H1 (cell line): ENCODE data around the gene ABCD2. TPM values are rescaled to one million over a fixed set of nuclear protein-coding genes. Genes with fewer than 3 reads are reported as not detected.

Experiments
- CTCF ChIA-PET: fragments of 300-600 bp; sonication (Branson Sonifier 250); formaldehyde crosslinking; loops from one replicate; lab custom pipeline; 2021; ENCODE audit not compliant: partially characterized antibody; lab: Charles Lee
- POLR2A ChIA-PET: fragments of 300-600 bp; sonication (Branson Sonifier 250); formaldehyde crosslinking; loops from one replicate; lab custom pipeline; 2021; ENCODE audit warnings: inconsistent platforms; ENCODE audit not compliant: partially characterized antibody; lab: Charles Lee
- DNase-seq, 2 experiments: peaks; one replicate each; pipeline versions ENCODE4 v3.0.0 to v3.0.0-alpha.2; 2010 to 2022; ENCODE audit warnings: low spot score in 2 of 2, low read depth in 1 of 2, mixed read lengths in 1 of 2
- FAIRE-seq: peaks from 2 replicates; lab custom pipeline; 2011; peaks lifted over from hg19 to GRCh38; lab: Jason Lieb, UNC
- H2AFZ ChIP-seq: 2 replicates; pipeline ENCODE4 v1.8.1; 2012; ENCODE audit warnings: low read length, inconsistent platforms
- H2AK5ac ChIP-seq: 2 replicates; pipeline ENCODE4 v1.6.1; 2013; ENCODE audit warnings: low read depth, low read length
- H2BK120ac ChIP-seq: replicated peaks from 2 replicates; pipeline ENCODE3; 2013; ENCODE audit warnings: low read depth, low read length, inconsistent platforms
- H2BK12ac ChIP-seq: 2 replicates; pipeline ENCODE4 v1.6.1; 2013; ENCODE audit warnings: low read depth, low read length
- H2BK15ac ChIP-seq: 2 replicates; pipeline ENCODE4 v1.6.1; 2013; ENCODE audit warnings: low read length
- H2BK20ac ChIP-seq: 2 replicates; pipeline ENCODE4 v1.6.1; 2013; ENCODE audit warnings: low read length
- H2BK5ac ChIP-seq: 2 replicates; pipeline ENCODE4 v1.6.1; 2013; ENCODE audit warnings: low read depth, low read length
- H3K14ac ChIP-seq: 2 replicates; pipeline ENCODE4 v1.6.1; 2013; ENCODE audit warnings: inconsistent platforms; ENCODE audit not compliant: insufficient read length
- H3K18ac ChIP-seq: 2 replicates; pipeline ENCODE4 v1.6.1; 2013; ENCODE audit warnings: low read length; ENCODE audit errors: extremely low read depth
- H3K23ac ChIP-seq: 2 replicates; pipeline ENCODE4 v1.6.1; 2013; ENCODE audit warnings: inconsistent platforms; ENCODE audit not compliant: insufficient read length
- H3K23me2 ChIP-seq: 2 replicates; pipeline ENCODE4 v1.6.1; 2013; ENCODE audit warnings: low read depth, low read length
- H3K27ac ChIP-seq: 2 replicates; pipeline ENCODE4 v1.6.1; 2011; ENCODE audit warnings: low read depth, low read length, inconsistent platforms
- H3K27me3 ChIP-seq, 4 experiments: replicated peaks in 1 of 4; 1 replicate in 1 of 4; 2 replicates in 3 of 4; pipeline versions ENCODE4 v1.6.1 to v1.8.1; 2011 to 2013; ENCODE audit warnings: low read length in 3 of 4, mild to moderate bottlenecking in 3 of 4, inconsistent platforms in 2 of 4, mixed read lengths in 2 of 4, moderate library complexity in 1 of 4; ENCODE audit not compliant: control insufficient read depth in 3 of 4, insufficient read depth in 3 of 4; ENCODE audit errors: extremely low read depth in 1 of 4
- H3K36me3 ChIP-seq, 4 experiments: 2 replicates each; pipeline versions ENCODE4 v1.6.1 to v1.8.1; 2011 to 2013; ENCODE audit warnings: mild to moderate bottlenecking in 4 of 4, low read length in 3 of 4, moderate library complexity in 2 of 4, control low read depth in 1 of 4, inconsistent platforms in 1 of 4; ENCODE audit not compliant: insufficient read depth in 4 of 4, control insufficient read depth in 2 of 4
- H3K4ac ChIP-seq: replicated peaks from 2 replicates; pipeline ENCODE3; 2013; ENCODE audit warnings: low read length, low read depth, mixed read lengths, inconsistent platforms; ENCODE audit not compliant: insufficient read length
- H3K4me1 ChIP-seq, 4 experiments: replicated peaks in 1 of 4; 1 replicate in 1 of 4; 2 replicates in 3 of 4; pipeline versions ENCODE4 v1.6.1 to v1.8.1; 2011 to 2013; ENCODE audit warnings: low read length in 3 of 4, inconsistent platforms in 2 of 4, mixed read lengths in 1 of 4; ENCODE audit not compliant: insufficient read depth in 4 of 4, control insufficient read depth in 3 of 4
- H3K4me2 ChIP-seq, 2 experiments: 2 replicates each; pipeline versions ENCODE4 v1.6.1 to v1.8.1; 2011 to 2013; ENCODE audit warnings: low read depth in 2 of 2, low read length in 2 of 2, control low read depth in 1 of 2, inconsistent platforms in 1 of 2, mild to moderate bottlenecking in 1 of 2; ENCODE audit not compliant: insufficient read depth in 1 of 2
- H3K4me3 ChIP-seq, 4 experiments: fragments of 200-600, 300-600 bp in 1 of 4; sonication (generic), shearing (Covaris generic), sonication (Bioruptor Twin) in 1 of 4; 2 replicates each; pipeline versions ENCODE4 v1.5.1 to v1.8.1; 2011 to 2016; ENCODE audit warnings: low read length in 4 of 4, low read depth in 3 of 4, control low read depth in 2 of 4, inconsistent platforms in 2 of 4, mild to moderate bottlenecking in 2 of 4, mixed read lengths in 1 of 4, moderate library complexity in 1 of 4; ENCODE audit not compliant: insufficient read depth in 2 of 4; ENCODE audit errors: extremely low read depth in 1 of 4
- H3K56ac ChIP-seq: replicated peaks from 2 replicates; pipeline ENCODE3; 2013; ENCODE audit warnings: low read depth, mild to moderate bottlenecking, mixed read lengths, low read length, inconsistent platforms; ENCODE audit not compliant: insufficient read length
- H3K79me1 ChIP-seq: 2 replicates; pipeline ENCODE4 v1.6.1; 2013; ENCODE audit warnings: low read depth, low read length, control low read depth
- H3K79me2 ChIP-seq, 2 experiments: 2 replicates each; pipeline versions ENCODE4 v1.6.1 to v1.8.1; 2012 to 2013; ENCODE audit warnings: low read length in 2 of 2, mild to moderate bottlenecking in 2 of 2, inconsistent platforms in 1 of 2; ENCODE audit not compliant: insufficient read depth in 2 of 2, control insufficient read depth in 1 of 2
- H3K9ac ChIP-seq, 4 experiments: replicated peaks in 1 of 4; 1 replicate in 1 of 4; 2 replicates in 3 of 4; pipeline versions ENCODE4 v1.6.1 to v1.8.1; 2011 to 2013; ENCODE audit warnings: low read depth in 3 of 4, low read length in 3 of 4, control low read depth in 2 of 4, mild to moderate bottlenecking in 2 of 4, moderate library complexity in 2 of 4, inconsistent platforms in 1 of 4; ENCODE audit errors: extremely low read depth in 1 of 4
- H3K9me3 ChIP-seq, 2 experiments: 2 replicates each; pipeline versions ENCODE4 v1.6.1 to v1.8.1; 2012 to 2013; ENCODE audit warnings: mild to moderate bottlenecking in 2 of 2, moderate library complexity in 2 of 2, control low read depth in 1 of 2, inconsistent platforms in 1 of 2, low read depth in 1 of 2, low read length in 1 of 2, mixed read lengths in 1 of 2; ENCODE audit not compliant: insufficient read depth in 2 of 2
- H4K20me1 ChIP-seq, 2 experiments: replicated peaks in 1 of 2; 2 replicates each; pipeline versions ENCODE3 to v1.8.1; 2011 to 2013; ENCODE audit warnings: inconsistent platforms in 2 of 2, low read length in 2 of 2, mild to moderate bottlenecking in 1 of 2; ENCODE audit not compliant: insufficient read depth in 2 of 2, control insufficient read depth in 1 of 2
- H4K5ac ChIP-seq: 2 replicates; pipeline ENCODE4 v1.6.1; 2013; ENCODE audit warnings: low read length, low read depth, mixed read lengths, inconsistent platforms; ENCODE audit not compliant: insufficient read length
- H4K8ac ChIP-seq: 2 replicates; pipeline ENCODE4 v1.8.0; 2013; ENCODE audit warnings: mild to moderate bottlenecking, moderate library complexity, low read length, inconsistent platforms; ENCODE audit not compliant: insufficient read depth; ENCODE audit errors: extremely low read depth
- H4K91ac ChIP-seq: replicated peaks from 2 replicates; pipeline ENCODE3; 2013; ENCODE audit warnings: low read length, mixed read lengths, inconsistent platforms; ENCODE audit not compliant: insufficient read length
- BACH1 ChIP-seq: IDR thresholded peaks from 2 replicates; pipeline ENCODE4 v1.6.1; 2012; ENCODE audit warnings: low read length, improper control_type of control experiment
- CTBP2 ChIP-seq: IDR thresholded peaks from 2 replicates; pipeline ENCODE4 v1.7.0; 2011; ENCODE audit warnings: borderline replicate concordance, mild to moderate bottlenecking, moderate library complexity, mixed read lengths, low read length; ENCODE audit not compliant: insufficient read depth, insufficient read length
- GTF2F1 ChIP-seq: IDR thresholded peaks from 2 replicates; pipeline ENCODE4 v1.6.1; 2012; ENCODE audit warnings: low read depth, low read length, improper control_type of control experiment, borderline replicate concordance
- HDAC6 ChIP-seq: IDR thresholded peaks from one replicate; pipeline ENCODE4 v1.7.1; 2012; ENCODE audit warnings: low read depth, mild to moderate bottlenecking, inconsistent platforms, low read length, moderate library complexity
- KDM5A ChIP-seq: fragments of 200-600 bp; IDR thresholded peaks from 2 replicates; pipeline ENCODE4 v1.7.1; 2012; ENCODE audit warnings: mild to moderate bottlenecking, low read length, inconsistent platforms, mixed read lengths
- RFX5 ChIP-seq: IDR thresholded peaks from 2 replicates; pipeline ENCODE4 v1.6.1; 2011; ENCODE audit warnings: low read depth, low read length, improper control_type of control experiment, borderline replicate concordance
- SAP30 ChIP-seq: fragments of 300-600 bp; sonication (generic); IDR thresholded peaks from 2 replicates; pipeline ENCODE4 v1.7.1; 2012; ENCODE audit warnings: low read length, moderate library complexity, mild to moderate bottlenecking, inconsistent platforms; ENCODE audit not compliant: insufficient read depth, insufficient replicate concordance
- SIRT6 ChIP-seq: IDR thresholded peaks from one replicate; pipeline ENCODE4 v1.7.1; 2012; ENCODE audit warnings: low read length, inconsistent platforms
- SRF ChIP-seq: IDR thresholded peaks from 2 replicates; pipeline ENCODE4 v1.6.1; 2011; ENCODE audit warnings: mild to moderate bottlenecking, low read depth, low read length, moderate library complexity
- SUZ12 ChIP-seq: fragments of 200-600 bp; sonication (generic); IDR thresholded peaks from 2 replicates; pipeline ENCODE4 v1.6.1; 2012; ENCODE audit warnings: mild to moderate bottlenecking, inconsistent platforms, low read length, moderate library complexity, mixed read lengths
- TAF1 ChIP-seq: IDR thresholded peaks from 2 replicates; pipeline ENCODE4 v1.6.1; 2011; ENCODE audit warnings: mild to moderate bottlenecking, low read depth, low read length
- TBP ChIP-seq: IDR thresholded peaks from 2 replicates; pipeline ENCODE4 v1.6.1; 2011; ENCODE audit warnings: low read depth, low read length, improper control_type of control experiment
- TCF12 ChIP-seq: IDR thresholded peaks from 2 replicates; pipeline ENCODE4 v1.6.1; 2011; ENCODE audit warnings: low read depth, mild to moderate bottlenecking, low read length
- YY1 ChIP-seq: IDR thresholded peaks from 2 replicates; pipeline ENCODE4 v1.6.1; 2011; ENCODE audit warnings: low read depth, mild to moderate bottlenecking, low read length
- ZNF274 ChIP-seq: IDR thresholded peaks from 2 replicates; pipeline ENCODE4 v1.7.0; 2012; ENCODE audit warnings: low read length, borderline replicate concordance; ENCODE audit errors: extremely low read depth
- whole genome bisulfite sequencing, 2 experiments: shearing (Covaris generic) in 1 of 2; methylation state at CpG; one replicate each; pipeline versions ENCODE4 v1.1.6 to v1.1.7; 2013 to 2015; ENCODE audit warnings: low lambda C conversion rate in 2 of 2, mixed read lengths in 2 of 2, inconsistent platforms in 1 of 2, low coverage in 1 of 2, missing lambda C conversion rate in 1 of 2; ENCODE audit not compliant: insufficient replicate concordance in 2 of 2, insufficient coverage in 1 of 2, insufficient read length in 1 of 2; ENCODE audit errors: extremely low coverage in 1 of 2, missing lambda C conversion rate in 1 of 2; 5-methylcytosine and 5-hydroxymethylcytosine counted together
- polyA plus RNA-seq, 7 experiments: library from polyadenylated mRNA; depleted of rRNA in 3 of 7; stranded (reverse) in 5 of 7; unstranded in 2 of 7; fragments of >200 nt in 5 of 7; fragments of 200-250 nt in 2 of 7; gene quantifications; 1 replicate in 5 of 7; 2 replicates in 1 of 7; 4 replicates in 1 of 7; pipeline versions ENCODE4 v1.2.1 to v1.2.3, GENCODE V29; 2011 to 2013; ENCODE audit warnings: missing spikeins in 2 of 7, mixed read lengths in 2 of 7
- total RNA-seq: library from RNA; stranded (reverse); fragmentation: NEBNext Ultra II Directional; extraction: Animal tissue kit (Norgen Biotek cat#: 25700); gene quantifications from 2 replicates; pipeline ENCODE4 v1.2.1, GENCODE V29; 2021

The ABCD2 gene
- total and polyA plus RNA-seq, 2 of the 8 experiments (the other 6 are each of a cell fraction or from before 2014, with no cell fraction given), result not detected

- WGBS, 2 experiments, result 64% methylated on average over 2 of the region's 2 CpGs; no CpG with 5 or more reads in 1 of the 2 experiments
- TF ChIP-seq YY1 (no peak), KDM5A (no peak), SUZ12 (no peak), RFX5 (no peak), HDAC6 (no peak), GTF2F1 (no peak), SRF (no peak), TAF1 (no peak), TCF12 (no peak), SIRT6 (no peak), SAP30 (no peak), TBP (no peak), BACH1 (no peak), CTBP2 (no peak), ZNF274 (no peak)
Measured at GRCh38 chr12:39573971-39574370, 45.6 kb downstream of the ABCD2 start.

More at GRCh38 chr12:39573971-39574370, 45.6 kb downstream of the ABCD2 start:
- Histone ChIP-seq H3K27me3 (peaks cover 0 to 1% (median 0%) of the 10 kb centered on the region in 4 experiments; a peak in 1 of 7 replicates), H3K27ac (no peak overlapping the region), H3K14ac (no peak overlapping the region), H2BK5ac (no peak overlapping the region), H2BK20ac (no peak overlapping the region), H3K9ac (no peak overlapping the region), H4K8ac (no peak overlapping the region), H2BK120ac (no peak overlapping the region), H3K56ac (no peak overlapping the region), H4K91ac (no peak overlapping the region), H3K4me1 (peaks cover 0 to 8% (median 4%) of the 10 kb centered on the region in 4 experiments; a peak in 4 of 7 replicates), H2AFZ (no peak overlapping the region), H3K23ac (no peak overlapping the region), H3K4me3 (no peak overlapping the region), H3K36me3 (peaks cover 0 to 3% (median 0%) of the 10 kb centered on the region in 4 experiments; a peak in 1 of 8 replicates), H4K20me1 (no peaks in the 10 kb centered on the region), H4K5ac (no peak overlapping the region), H3K4me2 (no peak overlapping the region; a peak in 1 of 4 replicates), H2AK5ac (no peak overlapping the region), H3K23me2 (no peaks in the 10 kb centered on the region), H3K18ac (no peak overlapping the region), H3K4ac (no peak overlapping the region), H2BK15ac (no peak overlapping the region), H2BK12ac (no peak overlapping the region), H3K79me1 (no peaks in the 10 kb centered on the region), H3K9me3 (peaks cover 6 to 10% of the 10 kb centered on the region in 2 experiments), H3K79me2 (no peaks in the 10 kb centered on the region)
- DNase-seq, result no peak
- no peak for FAIRE-seq
- CTCF ChIA-PET, result interaction anchor here (0.9 kb wide), 1 partner anchor 52 kb away, joined by 3 read pairs; a partner anchor contains a TSS
- POLR2A ChIA-PET, result no interaction called here
